Spleen (tissue), 11 donors: ENCODE measurements around the gene CATSPER4. TPM values are rescaled to one million over a fixed set of nuclear protein-coding genes. Genes with fewer than 3 reads are reported as not detected.

ENCODE experiments used
- DNase-seq: peaks from one replicate; pipeline ENCODE4 v3.0.0-alpha.2; 2020
- H3K27ac ChIP-seq, 8 donors: fragments of 200-600 bp; sonication (generic) in 7 of 8; 1 replicate in 4 of 8; 2 replicates in 4 of 8; pipeline versions ENCODE4 v1.5.0 to v1.8.0; 2016 to 2021; ENCODE audit warnings: inconsistent platforms in 4 of 8, mild to moderate bottlenecking in 4 of 8, moderate library complexity in 1 of 8
- H3K27me3 ChIP-seq, 7 donors: fragments of 200-600 bp; sonication (generic) in 6 of 7; replicated peaks in 1 of 7; 1 replicate in 4 of 7; 2 replicates in 3 of 7; pipeline versions ENCODE4 v1.5.0 to v1.8.0; 2016 to 2021; ENCODE audit warnings: inconsistent platforms in 3 of 7, mild to moderate bottlenecking in 1 of 7
- H3K36me3 ChIP-seq, 6 donors: fragments of 200-600 bp; sonication (generic) in 5 of 6; 1 replicate in 4 of 6; 2 replicates in 2 of 6; pipeline versions ENCODE4 v1.5.0 to v1.8.0; 2016 to 2021; ENCODE audit warnings: inconsistent platforms in 2 of 6
- H3K4me1 ChIP-seq, 6 donors: fragments of 200-600 bp; sonication (generic) in 5 of 6; 1 replicate in 3 of 6; 2 replicates in 3 of 6; pipeline versions ENCODE4 v1.5.0 to v1.8.0; 2016 to 2021; ENCODE audit warnings: inconsistent platforms in 3 of 6
- H3K4me3 ChIP-seq, 8 donors: fragments of 200-600 bp; sonication (generic) in 7 of 8; 1 replicate in 4 of 8; 2 replicates in 4 of 8; pipeline versions ENCODE4 v1.5.0 to v1.8.0; 2016 to 2021; ENCODE audit warnings: inconsistent platforms in 4 of 8, mild to moderate bottlenecking in 4 of 8, moderate library complexity in 2 of 8
- H3K9me3 ChIP-seq, 8 donors: fragments of 200-600 bp; sonication (generic) in 7 of 8; 1 replicate in 4 of 8; 2 replicates in 4 of 8; pipeline versions ENCODE4 v1.5.0 to v1.8.0; 2016 to 2021; ENCODE audit warnings: inconsistent platforms in 4 of 8
- POLR2A ChIP-seq, 3 donors: fragments of 450-650 bp; IDR thresholded peaks; one replicate each; pipeline ENCODE4 v1.5.1; 2017; ENCODE audit warnings: antibody characterized with exemption in 3 of 3, mild to moderate bottlenecking in 1 of 3
- POLR2AphosphoS5 ChIP-seq, 3 donors: sonication (generic); formaldehyde crosslinking; IDR thresholded peaks; one replicate each; pipeline ENCODE4 v1.5.1; 2017; ENCODE audit warnings: antibody characterized with exemption in 3 of 3
- WGBS, 5 donors: extraction: QIAGEN DNeasy Blood & Tissue Kit in 3 of 5; methylation state at CpG; one replicate each; pipeline versions ENCODE4 v1.1.5 to v1.1.7; 2013 to 2018; 5-methylcytosine and 5-hydroxymethylcytosine counted together
- intact Hi-C: fragments of 100-400 bp; cut with DNase I; formaldehyde crosslinking; loops from one replicate; pipeline ENCODE4 v1.15.0; 2023; ENCODE audit warnings: low total_unique reads
- polyA plus RNA-seq, 3 donors: library from polyadenylated mRNA; stranded (reverse); fragments of 200-250 nt; gene quantifications; one replicate each; pipeline ENCODE4 v1.2.1, GENCODE V29; 2013
- total RNA-seq, 7 donors: library from RNA; depleted of rRNA in 3 of 7; stranded (reverse); fragments of >200 nt in 3 of 7; fragmentation: NEBNext Ultra II Directional in 4 of 7; extraction: Animal tissue kit (Norgen Biotek cat#: 25700) in 4 of 7; gene quantifications; one replicate each; pipeline versions ENCODE4 v1.1.0 to v1.2.1, GENCODE V29; 2016 to 2021
- TF ChIP-seq, protein P1 (sequence below), 11 experiments: fragments of 200-600 bp in 7 of 11; fragments of 450-650 bp in 4 of 11; sonication (generic) in 4 of 11; IDR thresholded peaks in 8 of 11; conservative IDR thresholded peaks in 3 of 11; 1 replicate in 7 of 11; 2 replicates in 4 of 11; pipeline versions ENCODE4 v1.4.0 to v1.8.0; 2016 to 2021; ENCODE audit warnings: antibody characterized with exemption in 11 of 11, inconsistent platforms in 4 of 11, mild to moderate bottlenecking in 1 of 11
- donor health status: healthy with polysubstance abuse.
- donor health status: DM: no; HTN: no; CAD: no; lungs with moderate emphysema.
- donor health status: DM: no; HTN: no; CAD: no.
- donor health status: Bipolar disorder and iron deficiency.
- donor health status: healthy.
- donor health status: DM: no; HTN: no; CAD: no.
- donor health status: DM: yes; HTN: yes; CAD: no.

CATSPER4 gene
- total and polyA plus RNA-seq, 10 donors, result 0.03 TPM; not detected in 9

DNA sequence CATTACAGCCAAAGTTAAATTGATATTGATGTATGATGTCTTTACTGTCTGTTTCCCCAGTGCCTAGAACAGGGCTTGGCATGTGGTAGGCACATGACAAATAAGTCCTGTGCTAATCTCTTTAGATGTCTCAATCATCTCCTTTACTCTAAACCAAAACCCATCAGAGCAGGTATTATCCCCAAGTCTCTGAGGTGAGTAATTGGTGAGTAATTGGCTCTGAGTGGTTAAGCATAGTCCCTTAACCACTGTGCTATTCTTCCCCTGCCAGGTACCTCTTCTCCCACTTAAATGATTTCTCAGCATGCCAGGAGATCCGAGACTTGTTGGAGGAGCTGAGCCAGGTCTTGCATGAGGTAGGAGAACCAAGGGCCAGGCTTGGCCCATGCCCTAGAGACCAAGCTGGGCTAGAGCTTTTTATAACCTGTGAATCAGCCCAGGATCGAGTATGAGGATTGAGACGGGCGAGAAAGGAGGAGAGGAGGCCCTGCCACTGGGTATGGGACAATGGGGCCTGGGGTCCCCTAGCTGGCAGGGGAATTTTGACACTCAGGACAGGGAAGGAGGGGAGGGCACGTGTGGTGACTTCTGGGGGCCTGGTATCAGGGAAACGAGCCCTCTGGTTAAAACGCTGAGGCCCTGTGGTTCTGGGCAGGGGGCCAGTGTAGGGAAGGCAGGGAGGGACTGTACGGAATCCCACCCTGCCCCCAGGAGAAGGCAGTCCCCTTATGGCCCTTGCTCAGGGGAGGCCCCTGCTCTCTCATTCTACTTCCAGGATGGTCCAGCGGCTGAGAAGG, 8.6 kb upstream of the CATSPER4 start:
- no peak for DNase-seq
- no peaks in the 10 kb centered on the region for H3K27me3 ChIP-seq
- no peak overlapping the region for H3K4me3 ChIP-seq
- H3K27ac ChIP-seq, result no peak overlapping the region
- no peaks in the 10 kb centered on the region for H3K4me1 ChIP-seq
- intact Hi-C loops, result no loop called here
- TF ChIP-seq, protein P1, sequence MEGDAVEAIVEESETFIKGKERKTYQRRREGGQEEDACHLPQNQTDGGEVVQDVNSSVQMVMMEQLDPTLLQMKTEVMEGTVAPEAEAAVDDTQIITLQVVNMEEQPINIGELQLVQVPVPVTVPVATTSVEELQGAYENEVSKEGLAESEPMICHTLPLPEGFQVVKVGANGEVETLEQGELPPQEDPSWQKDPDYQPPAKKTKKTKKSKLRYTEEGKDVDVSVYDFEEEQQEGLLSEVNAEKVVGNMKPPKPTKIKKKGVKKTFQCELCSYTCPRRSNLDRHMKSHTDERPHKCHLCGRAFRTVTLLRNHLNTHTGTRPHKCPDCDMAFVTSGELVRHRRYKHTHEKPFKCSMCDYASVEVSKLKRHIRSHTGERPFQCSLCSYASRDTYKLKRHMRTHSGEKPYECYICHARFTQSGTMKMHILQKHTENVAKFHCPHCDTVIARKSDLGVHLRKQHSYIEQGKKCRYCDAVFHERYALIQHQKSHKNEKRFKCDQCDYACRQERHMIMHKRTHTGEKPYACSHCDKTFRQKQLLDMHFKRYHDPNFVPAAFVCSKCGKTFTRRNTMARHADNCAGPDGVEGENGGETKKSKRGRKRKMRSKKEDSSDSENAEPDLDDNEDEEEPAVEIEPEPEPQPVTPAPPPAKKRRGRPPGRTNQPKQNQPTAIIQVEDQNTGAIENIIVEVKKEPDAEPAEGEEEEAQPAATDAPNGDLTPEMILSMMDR (IDR thresholded peaks at IDR 0.05 in 8 of 11, conservative IDR thresholded peaks at IDR 0.05 in 3 of 11), result no peak
- H3K36me3 ChIP-seq, result no peaks in the 10 kb centered on the region
- WGBS, 5 donors, result 69 to 80% (median 75%) methylated on average over 9 of the region's 9 CpGs
- no peaks in the 10 kb centered on the region for H3K9me3 ChIP-seq

DNA sequence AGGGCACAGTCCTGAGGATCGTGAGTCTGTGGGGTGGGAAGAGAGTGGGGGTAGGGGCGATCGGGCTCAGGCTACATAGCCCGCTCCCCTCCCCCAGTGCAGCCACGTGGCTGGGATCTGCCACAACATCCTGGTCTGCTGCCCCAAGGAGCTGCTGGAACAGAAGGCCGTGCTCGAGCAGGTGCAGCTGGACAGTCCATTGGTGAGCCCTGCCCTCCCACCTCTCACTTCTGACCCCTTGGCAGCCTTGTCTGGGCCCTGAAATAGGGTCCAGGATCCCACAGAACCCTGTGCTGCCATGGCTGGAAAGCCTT, 8.1 kb upstream of the CATSPER4 start:
- Histone ChIP-seq H3K9me3 (no peaks in the 10 kb centered on the region), H3K27me3 (no peaks in the 10 kb centered on the region), H3K36me3 (no peaks in the 10 kb centered on the region), H3K4me3 (no peak overlapping the region), H3K4me1 (no peaks in the 10 kb centered on the region), H3K27ac (no peak overlapping the region)
- DNase-seq, result no peak
- 77 to 88% (median 85%) methylated on average over 4 to 7 of the region's 7 CpGs for WGBS, 5 donors
- TF ChIP-seq POLR2A (IDR thresholded peaks at IDR 0.05), result no peak
- TF ChIP-seq, protein P1 (IDR thresholded peaks at IDR 0.05 in 8 of 11, conservative IDR thresholded peaks at IDR 0.05 in 3 of 11), result no peak
- no peak for TF ChIP-seq POLR2AphosphoS5 (IDR thresholded peaks at IDR 0.05)
- intact Hi-C loops, result no loop called here

DNA sequence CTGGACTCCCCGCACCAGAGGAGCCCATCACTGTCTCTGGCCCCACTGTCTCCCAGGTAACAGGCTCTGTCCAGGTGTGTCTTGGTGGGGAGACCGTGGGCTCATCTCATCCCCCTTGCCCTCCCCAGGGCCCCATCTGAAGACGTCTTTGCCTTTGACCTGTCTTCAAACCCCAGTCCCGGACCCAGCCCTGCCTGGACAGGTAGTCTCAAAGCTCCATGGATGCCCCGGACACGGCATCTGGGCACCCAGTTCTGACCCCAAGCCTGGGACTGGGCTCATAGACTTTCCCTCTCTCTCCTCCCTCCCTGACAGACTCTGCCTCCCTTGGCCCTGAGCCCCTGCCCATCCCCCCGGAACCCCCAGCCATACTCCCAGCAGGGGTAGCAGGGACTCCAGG, 6.3 kb upstream of the CATSPER4 start:
- Histone ChIP-seq H3K9me3 (no peaks in the 10 kb centered on the region), H3K36me3 (no peaks in the 10 kb centered on the region), H3K4me1 (no peaks in the 10 kb centered on the region), H3K27me3 (no peaks in the 10 kb centered on the region), H3K27ac (no peak overlapping the region), H3K4me3 (no peak overlapping the region)
- TF ChIP-seq POLR2A (IDR thresholded peaks at IDR 0.05), result no peak
- TF ChIP-seq, protein P1 (IDR thresholded peaks at IDR 0.05 in 8 of 11, conservative IDR thresholded peaks at IDR 0.05 in 3 of 11), result no peak
- TF ChIP-seq POLR2AphosphoS5 (IDR thresholded peaks at IDR 0.05), result no peak
- 83 to 97% (median 87%) methylated on average over 7 of the region's 7 CpGs for WGBS, 5 donors
- DNase-seq, result no peak
- intact Hi-C loops, result no loop called here

DNA sequence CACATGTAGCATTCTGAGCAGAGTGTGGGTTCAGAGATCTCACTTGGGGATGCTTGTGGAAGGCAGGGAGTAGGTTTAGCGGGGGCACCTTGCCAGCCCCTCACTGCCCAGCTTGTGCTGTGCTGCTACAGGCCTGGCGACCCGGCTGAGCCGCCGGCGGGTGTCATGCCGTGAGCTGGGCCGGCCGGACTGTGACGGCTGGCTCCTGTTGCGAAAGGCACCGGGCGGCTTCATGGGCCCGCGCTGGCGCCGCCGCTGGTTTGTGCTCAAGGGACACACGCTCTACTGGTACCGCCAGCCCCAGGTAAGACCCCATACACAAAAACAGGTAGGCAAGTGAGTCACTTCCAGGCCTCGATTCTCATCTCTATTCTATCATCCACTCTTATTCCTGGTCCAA, 5.5 kb upstream of the CATSPER4 start:
- no peak for DNase-seq
- no peaks in the 10 kb centered on the region for H3K9me3 ChIP-seq
- WGBS, 5 donors, result 92 to 95% (median 93%) methylated on average over 13 to 21 of the region's 21 CpGs
- H3K36me3 ChIP-seq, result no peaks in the 10 kb centered on the region
- no peaks in the 10 kb centered on the region for H3K27me3 ChIP-seq
- intact Hi-C loops, result no loop called here
- no peaks in the 10 kb centered on the region for H3K4me1 ChIP-seq
- H3K4me3 ChIP-seq, result no peak overlapping the region
- TF ChIP-seq, protein P1 (IDR thresholded peaks at IDR 0.05 in 8 of 11, conservative IDR thresholded peaks at IDR 0.05 in 3 of 11), result no peak
- no peak for TF ChIP-seq POLR2A (IDR thresholded peaks at IDR 0.05)
- no peak for TF ChIP-seq POLR2AphosphoS5 (IDR thresholded peaks at IDR 0.05)
- no peak overlapping the region for H3K27ac ChIP-seq
